Calu3 (cell line): Measurements from ENCODE around the gene SMAD5. TPM values are rescaled to one million over a fixed set of nuclear protein-coding genes. Genes with fewer than 3 reads are reported as not detected.
A peak's percentile ranks its signal among the peaks of the same experiment; 100 is the strongest.

Experiments used
- BruUV-seq: library from RNA; stranded (reverse); fragments of 400-500 nt; replicated peaks from 2 replicates; lab custom pipeline; 2021; lab: Mats Ljungman, UMichigan
- CTCF ChIA-PET: fragments of 300-600 bp; sonication (Branson Sonifier 250); formaldehyde crosslinking; loops from one replicate; lab custom pipeline; 2022; ENCODE audit warnings: antibody characterized with exemption; lab: Charles Lee
- DNase-seq: peaks from one replicate; pipeline ENCODE4 v3.0.0; 2022
- H3K27ac Mint-ChIP-seq: one replicate; pipeline ENCODE4 v1.8.0; 2022; ENCODE audit warnings: mixed read lengths; ENCODE audit not compliant: unreplicated experiment
- H3K27me3 Mint-ChIP-seq: one replicate; pipeline ENCODE4 v1.8.0; 2022; ENCODE audit warnings: mixed read lengths; ENCODE audit not compliant: unreplicated experiment
- H3K36me3 Mint-ChIP-seq: one replicate; pipeline ENCODE4 v1.8.0; 2022; ENCODE audit warnings: mild to moderate bottlenecking, moderate library complexity, mixed read lengths; ENCODE audit not compliant: insufficient read depth, unreplicated experiment
- H3K4me1 Mint-ChIP-seq: one replicate; pipeline ENCODE4 v1.8.0; 2022; ENCODE audit warnings: mild to moderate bottlenecking, low read depth, mixed read lengths; ENCODE audit not compliant: unreplicated experiment
- H3K4me3 Mint-ChIP-seq: one replicate; pipeline ENCODE4 v1.8.0; 2022; ENCODE audit warnings: mild to moderate bottlenecking, low read depth, moderate library complexity, mixed read lengths; ENCODE audit not compliant: unreplicated experiment
- H3K9me3 Mint-ChIP-seq: one replicate; pipeline ENCODE4 v1.8.0; 2022; ENCODE audit warnings: low read depth, mixed read lengths; ENCODE audit not compliant: unreplicated experiment
- CTCF ChIP-seq: fragments of 200-600 bp; IDR thresholded peaks from one replicate; pipeline ENCODE4 v1.8.0; 2022; ENCODE audit warnings: antibody characterized with exemption; ENCODE audit not compliant: unreplicated experiment
- intact Hi-C: fragments of 100-400 bp; cut with micrococcal nuclease; formaldehyde crosslinking; loops from one replicate; pipeline ENCODE4 v1.10.0; 2022; ENCODE audit not compliant: unreplicated experiment
- total RNA-seq: library from RNA; stranded (reverse); gene quantifications from 2 replicates; pipeline ENCODE4 v1.2.3, GENCODE V29; 2022

The SMAD5 gene
- total RNA-seq, 1 experiment from 2014 or later, result 94.2 TPM

- no peak for DNase-seq
- no peak overlapping the region for H3K27ac Mint-ChIP-seq
- BruUV-seq, result no TSS peak
Measured at GRCh38 chr5:136137497-136138220, 5.0 kb downstream of the SMAD5 start.

DNA sequence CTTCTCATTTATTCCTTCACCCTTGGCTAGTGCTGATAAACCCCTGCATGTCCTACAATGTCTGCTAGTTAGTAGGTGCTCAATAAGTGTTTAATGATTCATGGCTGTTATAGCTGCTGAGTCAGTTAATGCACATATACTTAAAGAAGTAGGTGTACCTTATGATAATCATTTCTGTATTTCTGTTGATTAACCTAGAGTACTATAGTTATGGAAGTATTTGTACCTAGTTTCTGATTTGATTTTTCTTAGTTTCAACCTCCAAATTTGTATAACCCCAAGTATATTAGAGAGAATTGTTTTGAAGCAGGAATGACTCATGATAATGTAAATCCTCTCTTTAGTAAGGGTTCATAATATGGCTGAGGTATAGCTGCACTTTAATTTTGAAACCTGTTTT, 8.9 kb downstream of the SMAD5 start:
- H3K27me3 Mint-ChIP-seq, result no peaks in the 10 kb centered on the region
- H3K9me3 Mint-ChIP-seq, result no peaks in the 10 kb centered on the region
- no peak overlapping the region for H3K4me3 Mint-ChIP-seq
- intact Hi-C loops, result no loop called here
- no peaks in the 10 kb centered on the region for H3K36me3 Mint-ChIP-seq
- TF ChIP-seq CTCF, result no peak
- BruUV-seq, result no TSS peak
- CTCF ChIA-PET, result no interaction called here
- H3K27ac Mint-ChIP-seq, result no peak overlapping the region
- peaks cover 40% of the 10 kb centered on the region for H3K4me1 Mint-ChIP-seq
- DNase-seq, result no peak

More at GRCh38 chr5:136137497-136138220, 5.0 kb downstream of the SMAD5 start:
- CTCF ChIA-PET, result interaction anchor here (1.3 kb wide), 1 partner anchor 10 kb away, joined by 3 read pairs; no protein-coding TSS in a partner anchor
- Mint-ChIP-seq H3K4me1 (peaks cover 43% of the 10 kb centered on the region), H3K36me3 (peaks cover 15% of the 10 kb centered on the region), H3K4me3 (peak overlapping the region; percentile 2), H3K27me3 (no peaks in the 10 kb centered on the region), H3K9me3 (no peaks in the 10 kb centered on the region)
- TF ChIP-seq CTCF, result no peak
- intact Hi-C loops, result loop anchor here (5.0 kb wide), 1 partner anchor 125 kb away; no protein-coding TSS in a partner anchor

- peaks cover 34% of the 10 kb centered on the region for H3K4me1 Mint-ChIP-seq
- no peak for DNase-seq
- TF ChIP-seq CTCF, result no peak
- no TSS peak for BruUV-seq
- CTCF ChIA-PET, result interaction anchor here (0.9 kb wide), 1 partner anchor 255 kb away, joined by 6 read pairs; no protein-coding TSS in a partner anchor
- H3K27ac Mint-ChIP-seq, result no peak overlapping the region
- no peak overlapping the region for H3K4me3 Mint-ChIP-seq
- H3K36me3 Mint-ChIP-seq, result no peaks in the 10 kb centered on the region
- intact Hi-C loops, result no loop called here
- no peaks in the 10 kb centered on the region for H3K27me3 Mint-ChIP-seq
- H3K9me3 Mint-ChIP-seq, result no peaks in the 10 kb centered on the region
Measured at GRCh38 chr5:136143312-136143711, 10.7 kb downstream of the SMAD5 start.

DNA sequence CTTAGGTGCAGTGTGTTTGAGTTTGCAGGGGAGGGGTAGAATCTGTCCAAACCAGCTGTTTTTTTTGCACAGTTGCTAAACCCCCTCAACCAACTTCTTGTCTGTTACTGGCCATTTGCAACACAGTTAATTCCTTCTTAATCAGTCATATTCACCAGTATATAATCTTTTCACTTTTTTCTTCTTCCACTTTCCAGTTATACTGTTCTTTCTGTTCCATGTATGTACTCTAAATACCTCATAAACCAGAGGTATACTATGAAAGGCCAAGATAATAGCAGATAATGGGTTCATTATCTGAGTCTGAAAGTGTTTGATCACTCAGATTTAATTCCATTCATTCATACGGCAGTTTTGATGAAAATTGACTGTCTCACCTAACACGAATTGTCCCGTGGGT, 11.1 kb downstream of the SMAD5 start:
- Mint-ChIP-seq H3K9me3 (no peaks in the 10 kb centered on the region), H3K4me1 (peaks cover 29% of the 10 kb centered on the region), H3K4me3 (no peak overlapping the region), H3K27me3 (no peaks in the 10 kb centered on the region), H3K27ac (no peak overlapping the region), H3K36me3 (no peaks in the 10 kb centered on the region)
- BruUV-seq, result no TSS peak
- CTCF ChIA-PET, result no interaction called here
- intact Hi-C loops, result no loop called here
- no peak for TF ChIP-seq CTCF
- DNase-seq, result no peak
